ENCODE measurements around the gene ST7.

ST7 gene

GRCh38 chr7:117062300-117062699 lies 109.0 kb downstream of the ST7 start:
- no peak for TF ChIP-seq JUND (IDR thresholded peaks at IDR 0.05; ENCODE audit: low read depth)
- in situ Hi-C loops (cut with HindIII; ENCODE audit: low pct_unique_long_range_greater_than_20kb, low sequenced_read_pairs), result no loop called here
- no peak for DNase-seq (ENCODE audit: low read depth in 1 of 2, low spot score in 1 of 2)

GRCh38 chr7:117064688-117065087 lies 111.4 kb downstream of the ST7 start:
- no peak for DNase-seq (ENCODE audit: low read depth in 1 of 2, low spot score in 1 of 2)
- in situ Hi-C loops (cut with HindIII; ENCODE audit: low pct_unique_long_range_greater_than_20kb, low sequenced_read_pairs), result no loop called here
- no peak for TF ChIP-seq JUND (IDR thresholded peaks at IDR 0.05; ENCODE audit: low read depth)

GRCh38 chr7:117065571-117066150 lies 112.4 kb downstream of the ST7 start:
- no peak for DNase-seq (ENCODE audit: low read depth in 1 of 2, low spot score in 1 of 2)
- in situ Hi-C loops (cut with HindIII; ENCODE audit: low pct_unique_long_range_greater_than_20kb, low sequenced_read_pairs), result no loop called here
- no peak for TF ChIP-seq JUND (IDR thresholded peaks at IDR 0.05; ENCODE audit: low read depth)

- DNase-seq (ENCODE audit: low read depth in 1 of 2, low spot score in 1 of 2), result no peak
- no peak for TF ChIP-seq JUND (IDR thresholded peaks at IDR 0.05; ENCODE audit: low read depth)
- in situ Hi-C loops (cut with HindIII; ENCODE audit: low pct_unique_long_range_greater_than_20kb, low sequenced_read_pairs), result no loop called here
Measured at GRCh38 chr7:117066668-117067067, 113.4 kb downstream of the ST7 start.

- TF ChIP-seq JUND (IDR thresholded peaks at IDR 0.05; ENCODE audit: low read depth), result no peak
- in situ Hi-C loops (cut with HindIII; ENCODE audit: low pct_unique_long_range_greater_than_20kb, low sequenced_read_pairs), result no loop called here
Measured at GRCh38 chr7:117067340-117067739, 114.0 kb downstream of the ST7 start.

GRCh38 chr7:117068511-117069145 lies 115.3 kb downstream of the ST7 start:
- no peak for DNase-seq (ENCODE audit: low read depth in 1 of 2, low spot score in 1 of 2)
- in situ Hi-C loops (cut with HindIII; ENCODE audit: low pct_unique_long_range_greater_than_20kb, low sequenced_read_pairs), result no loop called here
- no peak for TF ChIP-seq JUND (IDR thresholded peaks at IDR 0.05; ENCODE audit: low read depth)

More at GRCh38 chr7:117067340-117067739, 114.0 kb downstream of the ST7 start:
- DNase-seq (ENCODE audit: low read depth in 1 of 2, low spot score in 1 of 2), result no peak

GRCh38 chr7:117069379-117069778 lies 116.1 kb downstream of the ST7 start:
- no peak for DNase-seq (ENCODE audit: low read depth in 1 of 2, low spot score in 1 of 2)
- TF ChIP-seq JUND (IDR thresholded peaks at IDR 0.05; ENCODE audit: low read depth), result no peak
- in situ Hi-C loops (cut with HindIII; ENCODE audit: low pct_unique_long_range_greater_than_20kb, low sequenced_read_pairs), result no loop called here

GRCh38 chr7:117071551-117071950 lies 118.2 kb downstream of the ST7 start:
- DNase-seq (ENCODE audit: low read depth in 1 of 2, low spot score in 1 of 2), result no peak
- TF ChIP-seq JUND (IDR thresholded peaks at IDR 0.05; ENCODE audit: low read depth), result no peak
- in situ Hi-C loops (cut with HindIII; ENCODE audit: low pct_unique_long_range_greater_than_20kb, low sequenced_read_pairs), result no loop called here

- in situ Hi-C loops (cut with HindIII; ENCODE audit: low pct_unique_long_range_greater_than_20kb, low sequenced_read_pairs), result no loop called here
- TF ChIP-seq JUND (IDR thresholded peaks at IDR 0.05; ENCODE audit: low read depth), result no peak
- no peak for DNase-seq (ENCODE audit: low read depth in 1 of 2, low spot score in 1 of 2)
Measured at GRCh38 chr7:117072620-117073118, 119.4 kb downstream of the ST7 start.

- no peak for DNase-seq (ENCODE audit: low read depth in 1 of 2, low spot score in 1 of 2)
- TF ChIP-seq JUND (IDR thresholded peaks at IDR 0.05; ENCODE audit: low read depth), result no peak
- in situ Hi-C loops (cut with HindIII; ENCODE audit: low pct_unique_long_range_greater_than_20kb, low sequenced_read_pairs), result no loop called here
Measured at GRCh38 chr7:117074378-117074777, 121.1 kb downstream of the ST7 start.

- TF ChIP-seq JUND (IDR thresholded peaks at IDR 0.05; ENCODE audit: low read depth), result no peak
- no peak for DNase-seq (ENCODE audit: low read depth in 1 of 2, low spot score in 1 of 2)
- in situ Hi-C loops (cut with HindIII; ENCODE audit: low pct_unique_long_range_greater_than_20kb, low sequenced_read_pairs), result no loop called here
Measured at GRCh38 chr7:117075934-117076333, 122.6 kb downstream of the ST7 start.

GRCh38 chr7:117076426-117076943 lies 123.2 kb downstream of the ST7 start:
- DNase-seq (ENCODE audit: low read depth in 1 of 2, low spot score in 1 of 2), result no peak
- no peak for TF ChIP-seq JUND (IDR thresholded peaks at IDR 0.05; ENCODE audit: low read depth)
- in situ Hi-C loops (cut with HindIII; ENCODE audit: low pct_unique_long_range_greater_than_20kb, low sequenced_read_pairs), result no loop called here

- TF ChIP-seq JUND (IDR thresholded peaks at IDR 0.05; ENCODE audit: low read depth), result no peak
- no peak for DNase-seq (ENCODE audit: low read depth in 1 of 2, low spot score in 1 of 2)
- in situ Hi-C loops (cut with HindIII; ENCODE audit: low pct_unique_long_range_greater_than_20kb, low sequenced_read_pairs), result no loop called here
Measured at GRCh38 chr7:117077658-117078057, 124.4 kb downstream of the ST7 start.

Data from T47D (cell line).